Natural killer cell (primary cell): ENCODE measurements around the gene RFC3. TPM values are rescaled to one million over a fixed set of nuclear protein-coding genes. Genes with fewer than 3 reads are reported as not detected.

Source experiments
- ATAC-seq, 3 donors: fragments of 150-1000 bp in 2 of 3; fragments of 200-7000 bp in 1 of 3; cut with Tn5 transposase; 1 replicate in 1 of 3; 2 replicates in 2 of 3; pipeline ENCODE4 v1.10.0; 2021; ENCODE audit warnings: mild to moderate bottlenecking in 2 of 3, moderate library complexity in 2 of 3
- DNase-seq, 2 donors: peaks; one replicate each; pipeline versions ENCODE4 v3.0.0 to v3.0.0-alpha.2; 2013 to 2021; ENCODE audit warnings: mixed read lengths in 1 of 2
- H3K27ac ChIP-seq: one replicate; pipeline ENCODE4 v1.5.1; 2013; ENCODE audit warnings: mild to moderate bottlenecking, low read length
- H3K27me3 ChIP-seq: one replicate; pipeline ENCODE4 v1.6.1; 2013; ENCODE audit warnings: low read length; ENCODE audit not compliant: control insufficient read depth, insufficient read depth
- H3K36me3 ChIP-seq: one replicate; pipeline ENCODE4 v1.6.1; 2013; ENCODE audit warnings: low read length; ENCODE audit not compliant: control insufficient read depth, insufficient read depth
- H3K4me1 ChIP-seq: one replicate; pipeline ENCODE4 v1.6.1; 2013; ENCODE audit warnings: low read length; ENCODE audit not compliant: control insufficient read depth, insufficient read depth
- H3K4me3 ChIP-seq: one replicate; pipeline ENCODE4 v1.5.1; 2013; ENCODE audit warnings: low read length
- H3K9me3 ChIP-seq: one replicate; pipeline ENCODE4 v1.6.1; 2013; ENCODE audit warnings: low read length; ENCODE audit not compliant: control insufficient read depth, insufficient read depth
- H3K27ac Mint-ChIP-seq, 2 donors: one replicate each; pipeline ENCODE4 v1.8.0; 2022; ENCODE audit warnings: mild to moderate bottlenecking in 2 of 2, mixed read lengths in 2 of 2, moderate library complexity in 1 of 2
- H3K27me3 Mint-ChIP-seq, 2 donors: one replicate each; pipeline ENCODE4 v1.8.0; 2022; ENCODE audit warnings: low read depth in 2 of 2, mixed read lengths in 2 of 2
- H3K36me3 Mint-ChIP-seq: one replicate; pipeline ENCODE4 v1.8.0; 2022; ENCODE audit warnings: mixed read lengths
- H3K4me1 Mint-ChIP-seq, 2 donors: one replicate each; pipeline ENCODE4 v1.8.0; 2022; ENCODE audit warnings: mixed read lengths in 2 of 2
- H3K4me3 Mint-ChIP-seq: one replicate; pipeline ENCODE4 v1.8.0; 2022; ENCODE audit warnings: mild to moderate bottlenecking, moderate library complexity, mixed read lengths
- H3K9me3 Mint-ChIP-seq, 2 donors: one replicate each; pipeline ENCODE4 v1.8.0; 2022; ENCODE audit warnings: mixed read lengths in 2 of 2
- CTCF ChIP-seq: fragments of 200-600 bp; IDR thresholded peaks from one replicate; pipeline ENCODE4 v1.8.0; 2022; ENCODE audit warnings: antibody characterized with exemption
- WGBS: methylation state at CpG from one replicate; pipeline ENCODE4 v1.1.7; 2013; ENCODE audit warnings: missing lambda C conversion rate; ENCODE audit not compliant: insufficient coverage; 5-methylcytosine and 5-hydroxymethylcytosine counted together
- intact Hi-C: fragments of 100-400 bp; cut with micrococcal nuclease; formaldehyde crosslinking; loops from one replicate; pipeline ENCODE4 v1.14.2; 2022
- total RNA-seq, 4 donors: library from RNA; stranded (reverse); fragments of 120-200 nt in 1 of 4; gene quantifications; one replicate each; pipeline versions ENCODE4 v1.2.3 to v1.2.4, GENCODE V29; 2013 to 2022

The RFC3 gene
- total RNA-seq, 3 donors from 2014 or later (not counting 1 experiment from before 2014, with no cell fraction given), result 5.5 to 7.0 (median 6.8) TPM

GRCh38 chr13:33849211-33849610 lies 31.3 kb downstream of the RFC3 start:
- Mint-ChIP-seq H3K4me1 (no peaks in the 10 kb centered on the region), H3K9me3 (peaks cover 0 to 3% of the 10 kb centered on the region in 2 donors), H3K36me3 (peaks cover 7% of the 10 kb centered on the region), H3K4me3 (no peak overlapping the region), H3K27me3 (no peaks in the 10 kb centered on the region), H3K27ac (no peak overlapping the region)
- Histone ChIP-seq H3K9me3 (no peaks in the 10 kb centered on the region), H3K4me3 (no peak overlapping the region), H3K27ac (no peak overlapping the region), H3K4me1 (no peaks in the 10 kb centered on the region), H3K36me3 (no peaks in the 10 kb centered on the region), H3K27me3 (no peaks in the 10 kb centered on the region)
- DNase-seq (no peak), ATAC-seq (no peak)
- intact Hi-C loops, result no loop called here
- TF ChIP-seq CTCF, result no peak

- H3K27me3 ChIP-seq, result no peaks in the 10 kb centered on the region
- H3K4me3 Mint-ChIP-seq, result no peak overlapping the region
- no peak overlapping the region for H3K27ac Mint-ChIP-seq
- H3K4me1 Mint-ChIP-seq, result no peaks in the 10 kb centered on the region
- ATAC-seq (no peak), DNase-seq (no peak)
- no peaks in the 10 kb centered on the region for H3K36me3 Mint-ChIP-seq
- H3K27me3 Mint-ChIP-seq, result no peaks in the 10 kb centered on the region
- no peaks in the 10 kb centered on the region for H3K4me1 ChIP-seq
- H3K9me3 Mint-ChIP-seq, result peaks cover 0 to 3% of the 10 kb centered on the region in 2 donors
- no peak for TF ChIP-seq CTCF
- H3K9me3 ChIP-seq, result no peaks in the 10 kb centered on the region
- H3K36me3 ChIP-seq, result no peaks in the 10 kb centered on the region
- 89% methylated on average over 3 of the region's 3 CpGs for WGBS
- no peak overlapping the region for H3K4me3 ChIP-seq
- intact Hi-C loops, result no loop called here
- no peak overlapping the region for H3K27ac ChIP-seq
Measured at GRCh38 chr13:33855371-33855895, 37.5 kb downstream of the RFC3 start.

- Histone ChIP-seq H3K27ac (no peak overlapping the region), H3K9me3 (no peaks in the 10 kb centered on the region), H3K27me3 (no peaks in the 10 kb centered on the region), H3K4me1 (no peaks in the 10 kb centered on the region), H3K4me3 (no peak overlapping the region), H3K36me3 (no peaks in the 10 kb centered on the region)
- Mint-ChIP-seq H3K36me3 (no peaks in the 10 kb centered on the region), H3K27ac (no peak overlapping the region), H3K4me1 (no peaks in the 10 kb centered on the region), H3K27me3 (no peaks in the 10 kb centered on the region), H3K4me3 (no peak overlapping the region), H3K9me3 (no peaks in the 10 kb centered on the region)
- ATAC-seq (no peak), DNase-seq (no peak)
- WGBS, result 100% methylated on average over 1 of the region's 1 CpG
- intact Hi-C loops, result no loop called here
- TF ChIP-seq CTCF, result no peak
Measured at GRCh38 chr13:33859691-33860303, 41.8 kb downstream of the RFC3 start.

- WGBS, result 83% methylated on average over 8 of the region's 9 CpGs
- TF ChIP-seq CTCF, result no peak
Measured at GRCh38 chr13:33860526-33860925, 42.6 kb downstream of the RFC3 start.

More at GRCh38 chr13:33860526-33860925, 42.6 kb downstream of the RFC3 start:
- H3K27me3 ChIP-seq, result no peaks in the 10 kb centered on the region
- H3K4me3 ChIP-seq, result no peak overlapping the region
- Mint-ChIP-seq H3K4me3 (no peak overlapping the region), H3K9me3 (no peaks in the 10 kb centered on the region), H3K27ac (no peak overlapping the region), H3K36me3 (no peaks in the 10 kb centered on the region), H3K4me1 (no peaks in the 10 kb centered on the region), H3K27me3 (no peaks in the 10 kb centered on the region)
- DNase-seq, result no peak
- intact Hi-C loops, result no loop called here
- H3K27ac ChIP-seq, result no peak overlapping the region
- H3K9me3 ChIP-seq, result no peaks in the 10 kb centered on the region
- H3K4me1 ChIP-seq, result no peaks in the 10 kb centered on the region
- no peaks in the 10 kb centered on the region for H3K36me3 ChIP-seq
- ATAC-seq, result no peak
